Thyroid gland (tissue), 4 donors: ENCODE data around the gene MLH1. TPM values are rescaled to one million over a fixed set of nuclear protein-coding genes. Genes with fewer than 3 reads are reported as not detected.
"Not testable (repeated sequence)": the region's sequence is repeated elsewhere in the genome, so short reads cannot be mapped to it uniquely, and the experiment has no call there.

Experiments
- DNase-seq, 2 donors: peaks; one replicate each; pipeline ENCODE4 v3.0.0-alpha.2; 2019
- H3K27ac ChIP-seq, 3 donors: fragments of 200-600 bp; sonication (generic); 1 replicate in 2 of 3; 2 replicates in 1 of 3; pipeline ENCODE4 v1.5.1; 2016 to 2019; ENCODE audit warnings: mild to moderate bottlenecking in 1 of 3, moderate library complexity in 1 of 3
- H3K27me3 ChIP-seq: fragments of 200-600 bp; sonication (generic); one replicate; pipeline ENCODE4 v1.5.1; 2019
- H3K36me3 ChIP-seq, 2 donors: fragments of 200-600 bp; sonication (generic); one replicate each; pipeline ENCODE4 v1.5.1; 2016 to 2019
- H3K4me1 ChIP-seq, 2 donors: fragments of 200-600 bp; sonication (generic); one replicate each; pipeline ENCODE4 v1.5.1; 2017 to 2019
- H3K4me3 ChIP-seq, 3 donors: fragments of 200-600 bp; sonication (generic); replicated peaks in 1 of 3; 1 replicate in 2 of 3; 2 replicates in 1 of 3; pipeline ENCODE4 v1.5.1; 2016; ENCODE audit warnings: mild to moderate bottlenecking in 1 of 3
- H3K9me3 ChIP-seq: fragments of 200-600 bp; sonication (generic); one replicate; pipeline ENCODE4 v1.5.1; 2017
- POLR2A ChIP-seq, 2 donors: fragments of 450-650 bp; IDR thresholded peaks; one replicate each; pipeline ENCODE4 v1.6.1; 2017; ENCODE audit warnings: antibody characterized with exemption in 2 of 2, mild to moderate bottlenecking in 2 of 2, moderate library complexity in 1 of 2
- WGBS, 2 donors: methylation state at CpG; one replicate each; pipeline ENCODE4 v1.1.5; 2017; 5-methylcytosine and 5-hydroxymethylcytosine counted together
- intact Hi-C: fragments of 100-400 bp; cut with DNase I; formaldehyde crosslinking; loops from one replicate; pipeline ENCODE4 v1.15.1; 2023
- total RNA-seq, 4 donors: library from RNA; depleted of rRNA; stranded (reverse); fragments of >200 nt; gene quantifications; one replicate each; pipeline ENCODE4 v1.2.3, GENCODE V29; 2016
- TF ChIP-seq, protein P1 (sequence below), 6 experiments: fragments of 200-600 bp in 3 of 6; fragments of 450-650 bp in 3 of 6; sonication (generic) in 3 of 6; IDR thresholded peaks; one replicate each; pipeline ENCODE4 v1.5.1; 2016 to 2019; ENCODE audit warnings: antibody characterized with exemption in 6 of 6, mild to moderate bottlenecking in 2 of 6, inconsistent platforms in 1 of 6, moderate library complexity in 1 of 6

Gene MLH1
- total RNA-seq, 4 donors from 2014 or later, result 32.1 to 65.7 (median 54.3) TPM

DNA sequence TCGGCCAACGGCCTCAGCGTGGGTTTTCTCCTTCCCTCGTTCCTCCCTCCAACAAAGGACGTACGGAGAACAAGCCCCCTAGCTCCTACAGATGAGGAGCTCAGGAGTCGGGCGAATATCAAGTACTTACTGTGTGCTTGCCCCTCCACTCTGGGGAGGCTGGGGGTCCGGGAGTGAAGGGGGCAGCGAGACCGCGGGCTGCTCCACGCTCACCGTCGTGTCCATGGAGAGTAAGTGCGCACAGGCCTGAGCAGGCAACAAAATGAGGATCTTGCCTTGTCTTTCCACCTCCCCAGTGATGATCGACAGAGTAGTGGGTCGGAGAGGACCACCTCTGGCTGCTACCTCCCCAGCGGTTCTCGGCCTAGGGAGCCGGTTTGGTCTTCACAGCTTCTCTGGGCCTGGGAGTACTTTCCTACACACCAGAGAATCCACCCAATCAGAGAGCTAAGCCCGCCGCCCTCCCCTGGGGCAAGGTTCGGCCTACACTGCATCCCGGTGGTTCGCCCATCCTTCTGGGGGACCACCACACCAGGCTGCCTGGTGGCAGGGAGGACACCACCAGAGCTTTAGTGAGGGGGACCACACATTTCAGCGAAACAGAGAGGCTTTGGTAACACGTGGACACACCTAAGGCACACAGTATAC, 47.9 kb upstream of the MLH1 start:
- intact Hi-C loops, result no loop called here
- Histone ChIP-seq H3K9me3 (no peaks in the 10 kb centered on the region), H3K27ac (no peak overlapping the region), H3K36me3 (no peaks in the 10 kb centered on the region), H3K27me3 (no peaks in the 10 kb centered on the region), H3K4me1 (peaks cover 15 to 28% of the 10 kb centered on the region in 2 donors), H3K4me3 (peak overlapping the region in 1 of 3 donors; percentile 82)
- no peak for TF ChIP-seq POLR2A (IDR thresholded peaks at IDR 0.05)
- TF ChIP-seq, protein P1, sequence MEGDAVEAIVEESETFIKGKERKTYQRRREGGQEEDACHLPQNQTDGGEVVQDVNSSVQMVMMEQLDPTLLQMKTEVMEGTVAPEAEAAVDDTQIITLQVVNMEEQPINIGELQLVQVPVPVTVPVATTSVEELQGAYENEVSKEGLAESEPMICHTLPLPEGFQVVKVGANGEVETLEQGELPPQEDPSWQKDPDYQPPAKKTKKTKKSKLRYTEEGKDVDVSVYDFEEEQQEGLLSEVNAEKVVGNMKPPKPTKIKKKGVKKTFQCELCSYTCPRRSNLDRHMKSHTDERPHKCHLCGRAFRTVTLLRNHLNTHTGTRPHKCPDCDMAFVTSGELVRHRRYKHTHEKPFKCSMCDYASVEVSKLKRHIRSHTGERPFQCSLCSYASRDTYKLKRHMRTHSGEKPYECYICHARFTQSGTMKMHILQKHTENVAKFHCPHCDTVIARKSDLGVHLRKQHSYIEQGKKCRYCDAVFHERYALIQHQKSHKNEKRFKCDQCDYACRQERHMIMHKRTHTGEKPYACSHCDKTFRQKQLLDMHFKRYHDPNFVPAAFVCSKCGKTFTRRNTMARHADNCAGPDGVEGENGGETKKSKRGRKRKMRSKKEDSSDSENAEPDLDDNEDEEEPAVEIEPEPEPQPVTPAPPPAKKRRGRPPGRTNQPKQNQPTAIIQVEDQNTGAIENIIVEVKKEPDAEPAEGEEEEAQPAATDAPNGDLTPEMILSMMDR (IDR thresholded peaks at IDR 0.05), result no peak
- DNase-seq, result no peak
- 76 to 77% methylated on average over 26 to 27 of the region's 28 CpGs for WGBS, 2 donors

DNA sequence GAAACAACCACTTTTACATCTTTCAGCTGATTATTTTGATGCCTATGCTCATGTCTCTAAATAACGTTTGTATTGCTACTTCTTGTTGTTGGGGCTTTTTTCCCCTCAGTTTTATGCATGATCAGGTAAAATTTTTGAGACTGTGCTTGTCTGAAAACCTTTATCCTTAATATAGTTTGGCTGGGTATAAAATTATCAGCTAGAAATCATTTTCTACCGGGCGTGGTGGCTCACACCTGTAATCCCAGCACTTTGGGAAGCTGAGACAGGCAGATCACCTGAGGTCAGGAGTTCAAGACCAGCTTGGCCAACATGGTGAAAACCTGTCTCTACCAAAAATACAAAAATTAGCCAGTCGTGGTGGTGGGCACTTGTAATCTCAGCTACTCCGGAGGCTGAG, 45.5 kb upstream of the MLH1 start:
- H3K36me3 ChIP-seq, H3K27ac ChIP-seq, H3K27me3 ChIP-seq, intact Hi-C loops, DNase-seq, H3K9me3 ChIP-seq, H3K4me3 ChIP-seq: not testable (repeated sequence)
- 94 to 97% methylated on average over 5 of the region's 5 CpGs for WGBS, 2 donors
- peaks cover 9 to 11% of the 10 kb centered on the region in 2 donors for H3K4me1 ChIP-seq

DNA sequence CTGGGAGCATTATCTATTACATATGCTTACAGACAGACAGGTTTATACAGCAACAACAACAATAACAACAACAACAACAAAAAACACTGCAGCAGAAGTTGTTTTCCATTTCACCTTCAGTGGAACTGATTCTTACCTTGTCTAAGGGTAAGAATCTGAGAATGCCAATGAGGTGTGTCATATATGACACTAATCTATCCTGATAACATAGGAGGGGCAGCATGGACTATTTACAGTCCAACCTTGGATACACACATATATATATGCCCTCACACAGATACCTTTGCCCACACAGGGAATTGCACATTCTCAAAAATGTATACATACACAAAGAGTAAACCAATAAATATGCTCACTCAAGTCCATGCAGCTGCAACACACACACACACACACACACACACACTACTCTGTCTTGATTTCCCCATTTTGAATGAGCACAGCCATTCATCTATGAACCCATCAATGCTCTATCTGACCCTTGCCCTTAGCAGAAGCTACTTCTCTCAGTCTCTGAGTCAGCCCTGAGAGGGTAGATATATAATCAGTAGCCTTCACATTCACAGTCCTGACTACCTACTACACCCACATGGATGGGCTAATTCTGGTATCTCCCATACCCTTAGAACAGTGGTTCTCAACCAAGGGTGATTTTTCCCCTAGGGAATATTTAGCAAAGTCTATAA, 38.7 kb upstream of the MLH1 start:
- no peak for DNase-seq
- intact Hi-C loops, result no loop called here
- H3K4me3 ChIP-seq, result no peak overlapping the region

DNA sequence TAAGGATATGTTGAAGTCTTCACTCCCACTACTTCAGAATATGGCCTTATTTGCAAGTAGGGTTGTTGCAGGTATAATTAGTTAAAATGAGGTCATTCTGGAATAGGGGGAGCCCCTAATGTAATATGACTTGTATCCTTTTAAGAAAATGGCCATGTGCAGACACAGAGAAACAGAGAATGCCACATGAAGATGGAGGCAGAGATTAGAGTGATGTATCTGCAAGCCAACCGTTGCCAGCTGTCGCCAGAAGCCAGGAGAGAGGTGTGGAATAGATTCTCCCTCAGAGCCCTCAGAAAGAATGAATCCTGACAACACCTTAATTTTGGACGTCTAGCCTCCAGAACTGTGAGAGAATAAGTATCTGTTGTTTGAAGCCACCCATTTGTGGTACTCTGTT, 37.2 kb upstream of the MLH1 start:
- Histone ChIP-seq H3K4me1 (peaks cover 14 to 20% of the 10 kb centered on the region in 2 donors), H3K4me3 (no peak overlapping the region), H3K9me3 (no peaks in the 10 kb centered on the region), H3K27ac (no peak overlapping the region), H3K36me3 (no peaks in the 10 kb centered on the region), H3K27me3 (no peaks in the 10 kb centered on the region)
- 88 to 95% methylated on average over 3 of the region's 3 CpGs for WGBS, 2 donors
- TF ChIP-seq POLR2A (IDR thresholded peaks at IDR 0.05), result no peak
- TF ChIP-seq, protein P1 (IDR thresholded peaks at IDR 0.05), result no peak
- DNase-seq, result no peak
- intact Hi-C loops, result no loop called here

More for the DNA sequence above, 38.7 kb upstream of the MLH1 start:
- Histone ChIP-seq H3K27ac (no peak overlapping the region), H3K9me3 (no peaks in the 10 kb centered on the region), H3K36me3 (no peaks in the 10 kb centered on the region), H3K27me3 (no peaks in the 10 kb centered on the region), H3K4me1 (peaks cover 6 to 12% of the 10 kb centered on the region in 2 donors)
- no peak for TF ChIP-seq POLR2A (IDR thresholded peaks at IDR 0.05)
- TF ChIP-seq, protein P1 (IDR thresholded peaks at IDR 0.05), result no peak

DNA sequence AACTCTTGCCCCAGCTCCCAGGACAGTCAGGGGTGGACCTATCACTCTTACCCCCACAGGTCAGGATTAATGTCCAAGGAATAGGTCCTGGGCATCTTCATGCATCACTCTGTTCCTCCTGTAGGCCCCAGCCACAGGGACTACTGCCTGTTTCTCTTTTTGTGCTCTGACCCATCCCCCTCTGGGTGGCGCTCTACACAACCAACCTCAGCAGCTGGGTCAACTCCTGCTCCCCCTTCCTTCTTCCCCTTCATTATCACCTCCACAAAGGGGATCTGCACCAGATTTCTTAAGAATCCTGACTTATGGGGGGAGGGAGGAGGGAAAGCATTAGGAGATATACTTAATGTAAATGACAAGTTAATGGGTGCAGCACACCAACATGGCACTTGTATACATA, 36.3 kb upstream of the MLH1 start:
- DNase-seq, result no peak
- no peaks in the 10 kb centered on the region for H3K9me3 ChIP-seq
- no peaks in the 10 kb centered on the region for H3K27me3 ChIP-seq
- H3K27ac ChIP-seq, result no peak overlapping the region
- WGBS, 2 donors, result 88 to 95% methylated on average over 1 of the region's 1 CpG
- H3K4me1 ChIP-seq, result peaks cover 14 to 20% of the 10 kb centered on the region in 2 donors
- H3K4me3 ChIP-seq, result no peak overlapping the region
- no peak for TF ChIP-seq POLR2A (IDR thresholded peaks at IDR 0.05)
- TF ChIP-seq, protein P1 (IDR thresholded peaks at IDR 0.05), result no peak
- intact Hi-C loops, result no loop called here
- no peaks in the 10 kb centered on the region for H3K36me3 ChIP-seq
